Ramos (cell line): ENCODE data around the gene GNB2.
"Not testable (repeated sequence)": the region's sequence is repeated elsewhere in the genome, so short reads cannot be mapped to it uniquely, and the experiment has no call there.

Source experiments
- in situ Hi-C: fragments of 300-500 bp; cut with MboI; formaldehyde crosslinking; loops from one replicate; pipeline ENCODE4 v1.14.3; 2022; ENCODE audit warnings: low sequenced_read_pairs; ENCODE audit not compliant: unreplicated experiment

GNB2 gene

DNA sequence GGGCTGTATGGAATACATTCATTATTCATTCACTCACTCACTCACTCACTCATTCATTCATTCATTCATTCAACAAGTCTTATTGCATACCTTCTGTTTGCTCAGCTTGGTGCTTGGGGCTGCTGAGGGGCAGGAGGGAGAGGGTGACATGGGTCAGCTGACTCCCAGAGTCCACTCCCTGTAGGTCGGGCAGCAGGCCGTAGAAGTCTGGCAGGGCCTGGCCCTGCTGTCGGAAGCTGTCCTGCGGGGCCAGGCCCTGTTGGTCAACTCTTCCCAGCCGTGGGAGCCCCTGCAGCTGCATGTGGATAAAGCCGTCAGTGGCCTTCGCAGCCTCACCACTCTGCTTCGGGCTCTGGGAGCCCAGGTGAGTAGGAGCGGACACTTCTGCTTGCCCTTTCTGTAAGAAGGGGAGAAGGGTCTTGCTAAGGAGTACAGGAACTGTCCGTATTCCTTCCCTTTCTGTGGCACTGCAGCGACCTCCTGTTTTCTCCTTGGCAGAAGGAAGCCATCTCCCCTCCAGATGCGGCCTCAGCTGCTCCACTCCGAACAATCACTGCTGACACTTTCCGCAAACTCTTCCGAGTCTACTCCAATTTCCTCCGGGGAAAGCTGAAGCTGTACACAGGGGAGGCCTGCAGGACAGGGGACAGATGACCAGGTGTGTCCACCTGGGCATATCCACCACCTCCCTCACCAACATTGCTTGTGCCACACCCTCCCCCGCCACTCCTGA is 49.1 kb downstream of the GNB2 start:
- in situ Hi-C loops = no loop called here

DNA sequence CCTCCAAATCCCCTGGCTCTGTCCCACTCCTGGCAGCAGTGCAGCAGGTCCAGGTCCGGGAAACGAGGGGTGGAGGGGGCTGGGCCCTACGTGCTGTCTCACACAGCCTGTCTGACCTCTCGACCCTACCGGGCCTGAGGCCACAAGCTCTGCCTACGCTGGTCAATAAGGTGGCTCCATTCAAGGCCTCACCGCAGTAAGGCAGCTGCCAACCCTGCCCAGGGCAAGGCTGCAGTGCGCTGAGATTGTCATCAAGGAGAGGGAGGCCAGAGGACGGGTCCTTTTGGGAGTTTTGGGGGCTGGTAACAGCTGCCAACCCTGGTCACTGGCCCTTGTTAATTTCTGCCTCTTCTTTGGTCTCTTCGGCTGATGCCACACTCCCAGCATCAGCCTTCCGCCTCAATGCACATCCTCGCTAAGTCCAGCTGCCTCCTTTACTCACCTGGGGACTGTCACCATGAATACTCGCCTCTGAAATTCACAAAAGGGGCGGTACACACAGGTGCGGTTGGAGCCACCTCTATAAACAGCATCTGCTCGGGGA is 50.3 kb downstream of the GNB2 start:
- in situ Hi-C loops = no loop called here

DNA sequence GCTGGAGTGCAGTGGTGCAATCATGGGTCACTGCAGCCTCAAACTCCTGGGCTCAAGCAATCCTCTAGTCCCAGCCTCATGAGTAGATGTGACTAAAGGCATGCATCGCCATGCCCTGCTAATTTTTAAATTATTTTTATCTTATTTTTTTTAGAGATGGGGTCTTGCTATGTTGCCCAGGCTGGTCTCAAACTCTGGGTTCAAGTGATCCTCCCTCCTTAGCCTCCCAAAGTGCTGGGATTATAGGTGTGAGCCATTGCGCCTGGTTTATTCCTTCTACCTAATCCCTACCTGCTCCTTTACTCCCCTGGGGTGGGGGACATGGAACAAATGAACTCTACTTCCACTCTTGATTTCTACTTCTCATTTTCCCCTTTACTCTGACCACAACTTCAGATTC is 50.8 kb downstream of the GNB2 start:
- in situ Hi-C loops = not testable (repeated sequence)

DNA sequence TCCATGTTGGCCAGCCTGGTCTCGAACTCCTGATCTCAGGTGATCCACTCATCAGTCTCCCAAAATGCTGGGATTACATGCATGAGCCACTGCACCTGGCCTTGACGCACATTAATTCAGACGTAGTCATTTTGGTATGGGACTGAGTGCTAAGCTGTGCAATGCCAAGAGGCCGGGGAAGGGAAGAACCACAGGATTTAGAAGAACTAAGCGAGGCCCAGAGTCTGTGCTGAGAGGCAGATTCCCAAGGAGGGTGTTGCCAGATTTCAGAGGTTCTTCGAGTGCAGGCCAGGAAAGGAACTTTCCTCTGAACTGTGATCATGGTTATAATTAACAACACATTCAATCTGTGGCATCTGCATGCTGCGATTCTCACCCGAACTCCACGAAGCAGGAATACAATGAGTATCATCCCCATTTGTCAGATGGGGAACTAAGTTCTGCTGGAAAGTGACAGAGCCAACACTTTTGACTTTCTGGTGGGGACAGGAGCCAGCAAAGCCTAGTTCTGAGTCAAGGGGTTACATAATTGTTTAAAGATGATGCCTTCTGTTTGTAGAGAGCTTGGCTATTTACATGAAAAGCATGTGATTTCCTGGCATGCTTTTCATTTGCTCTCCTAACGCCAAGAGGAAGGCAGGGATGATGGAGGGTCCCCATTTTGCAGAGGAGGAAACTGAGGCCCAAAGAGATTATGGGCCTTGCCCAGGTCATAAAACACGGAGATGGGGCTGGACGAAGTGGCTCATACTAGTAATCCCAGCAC is 53.6 kb downstream of the GNB2 start:
- in situ Hi-C loops = no loop called here

DNA sequence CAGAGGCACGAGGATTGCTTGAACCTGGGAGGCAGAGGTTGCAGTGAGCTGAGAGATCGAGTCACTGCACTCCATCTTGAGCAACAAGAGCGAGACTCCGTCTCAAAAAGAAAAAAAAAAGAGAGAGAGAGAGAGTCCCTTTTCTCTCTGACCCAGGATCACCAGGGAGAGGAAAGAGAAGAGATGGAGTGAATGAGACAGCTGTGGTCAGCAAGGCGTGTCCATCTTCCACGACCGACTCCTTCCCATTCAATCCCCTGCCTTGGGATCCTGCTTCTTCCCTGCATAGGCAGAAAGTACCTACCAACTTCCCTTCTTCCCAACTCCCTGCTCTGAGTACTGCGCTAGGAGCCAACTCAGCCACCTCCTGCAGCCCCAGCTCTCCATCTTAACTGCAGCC is 54.7 kb downstream of the GNB2 start:
- in situ Hi-C loops = no loop called here
